Dendritic cell treated with granulocyte-macrophage colony-stimulating factor and Interleukin-4, amounts not matched to agents 40 ng/mL and 50 ng/mL, for 4 days (primary cell): ENCODE measurements around the gene ZNF787.
"Not testable (repeated sequence)": the region's sequence is repeated elsewhere in the genome, so short reads cannot be mapped to it uniquely, and the experiment has no call there.

Experiments
- H3K27ac Mint-ChIP-seq: one replicate; pipeline ENCODE4 v1.8.0; 2022; ENCODE audit warnings: mild to moderate bottlenecking, mixed read lengths
- H3K27me3 Mint-ChIP-seq: one replicate; pipeline ENCODE4 v1.8.0; 2022; ENCODE audit warnings: mild to moderate bottlenecking, mixed read lengths
- H3K36me3 Mint-ChIP-seq: one replicate; pipeline ENCODE4 v1.8.0; 2022; ENCODE audit warnings: low read depth, mixed read lengths
- H3K4me1 Mint-ChIP-seq: one replicate; pipeline ENCODE4 v1.8.0; 2022; ENCODE audit warnings: low read depth, mixed read lengths
- H3K4me3 Mint-ChIP-seq: one replicate; pipeline ENCODE4 v1.8.0; 2022; ENCODE audit warnings: mild to moderate bottlenecking, moderate library complexity, mixed read lengths
- H3K9me3 Mint-ChIP-seq: one replicate; pipeline ENCODE4 v1.8.0; 2022; ENCODE audit warnings: mixed read lengths
- intact Hi-C: fragments of 100-400 bp; cut with micrococcal nuclease; formaldehyde crosslinking; loops from one replicate; pipeline ENCODE4 v1.15.0; 2022

ZNF787 gene

DNA sequence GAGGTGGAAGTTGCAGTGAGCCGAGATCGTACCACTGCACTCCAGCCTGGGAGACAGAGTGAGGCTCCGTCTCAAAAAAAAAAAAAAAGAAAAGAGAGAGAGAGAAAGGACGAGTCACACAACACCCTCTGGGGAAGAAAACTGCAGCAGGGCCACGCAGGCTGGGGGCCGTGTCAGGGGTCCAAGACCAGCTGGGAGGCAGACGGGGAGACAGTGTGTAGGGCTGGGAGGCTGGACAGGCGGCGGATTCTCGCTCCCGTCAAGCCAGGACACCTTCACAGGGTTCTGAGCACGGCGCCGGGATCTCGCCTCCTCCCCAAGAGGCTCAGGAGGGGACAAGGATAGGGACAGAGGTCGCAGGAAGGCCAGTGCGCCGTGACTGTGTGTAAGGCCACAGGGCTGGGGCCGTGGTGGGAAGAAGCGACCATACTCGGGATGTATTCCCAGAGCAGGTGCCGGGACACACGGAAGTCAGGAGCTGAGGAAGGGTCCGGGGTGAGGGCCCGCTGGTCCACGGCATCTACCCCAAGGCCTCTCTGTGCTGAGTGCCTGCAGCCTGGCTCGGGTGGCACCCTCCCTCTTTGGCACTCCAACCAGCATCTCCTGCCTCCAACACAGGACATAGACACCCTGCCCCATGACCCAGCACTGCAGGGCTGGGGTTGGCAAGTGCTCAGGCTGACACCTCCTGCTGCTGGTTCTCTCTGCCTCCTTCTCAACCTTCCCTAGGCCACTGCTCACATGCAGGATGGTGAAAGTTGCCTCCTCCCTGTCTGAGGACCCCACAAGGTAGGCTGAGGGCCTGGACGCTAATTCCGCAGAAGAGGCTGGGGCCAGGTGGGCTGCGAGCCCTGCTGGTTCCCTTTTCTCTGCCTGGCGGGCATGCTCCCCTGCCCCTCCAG lies 21.2 kb downstream of the ZNF787 start:
- no peaks in the 10 kb centered on the region for H3K9me3 Mint-ChIP-seq
- intact Hi-C loops = no loop called here

DNA sequence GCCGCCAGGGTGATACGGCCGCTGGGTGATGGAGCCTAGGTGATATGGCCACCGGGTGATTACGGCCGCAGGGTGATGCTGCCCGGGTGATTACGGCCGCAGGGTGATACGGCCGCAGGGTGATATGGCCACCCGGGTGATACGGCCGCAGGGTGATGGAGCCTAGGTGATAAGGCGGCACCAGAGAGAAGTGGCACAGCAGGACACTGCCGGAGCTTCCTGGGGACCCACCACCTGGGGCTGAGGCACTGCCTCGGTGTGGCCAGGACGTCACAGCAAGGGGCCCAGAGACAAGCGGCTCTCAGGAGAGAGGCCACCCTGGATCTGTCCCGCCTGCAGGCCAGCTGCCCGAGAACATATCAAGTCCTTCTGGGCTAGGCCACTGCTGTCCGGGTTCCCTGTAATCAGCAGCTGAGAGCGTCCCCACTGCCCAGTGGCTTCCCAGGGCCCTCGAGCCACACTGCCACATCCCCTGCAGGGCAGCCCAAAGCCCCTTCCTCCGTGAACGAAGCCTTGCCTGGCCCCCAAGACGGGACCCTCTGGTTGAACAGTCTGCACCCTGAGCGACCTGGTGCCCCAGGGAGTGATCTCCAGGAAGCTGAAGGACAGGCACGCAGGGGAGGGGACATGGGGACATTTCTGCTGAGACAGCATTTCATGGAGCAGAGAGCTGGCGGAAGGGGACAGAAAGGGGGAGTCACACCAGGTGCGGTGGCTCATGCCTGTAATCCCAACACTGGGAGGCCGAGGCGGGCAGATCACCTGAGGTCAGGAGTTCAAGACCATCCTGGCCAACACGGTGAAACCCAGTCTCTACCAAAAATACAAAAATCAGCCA lies 22.1 kb downstream of the ZNF787 start:
- intact Hi-C loops = no loop called here
- H3K9me3 Mint-ChIP-seq = no peaks in the 10 kb centered on the region
- H3K27ac Mint-ChIP-seq = no peak overlapping the region
- no peak overlapping the region for H3K4me3 Mint-ChIP-seq
- H3K27me3 Mint-ChIP-seq = no peaks in the 10 kb centered on the region
- peaks cover 25% of the 10 kb centered on the region for H3K4me1 Mint-ChIP-seq
- H3K36me3 Mint-ChIP-seq = peaks cover 98% of the 10 kb centered on the region

More for the DNA sequence above, 21.2 kb downstream of the ZNF787 start:
- Mint-ChIP-seq H3K36me3 (peaks cover 95% of the 10 kb centered on the region), H3K4me1 (peaks cover 30% of the 10 kb centered on the region), H3K4me3 (no peak overlapping the region), H3K27ac (no peak overlapping the region), H3K27me3 (no peaks in the 10 kb centered on the region)

DNA sequence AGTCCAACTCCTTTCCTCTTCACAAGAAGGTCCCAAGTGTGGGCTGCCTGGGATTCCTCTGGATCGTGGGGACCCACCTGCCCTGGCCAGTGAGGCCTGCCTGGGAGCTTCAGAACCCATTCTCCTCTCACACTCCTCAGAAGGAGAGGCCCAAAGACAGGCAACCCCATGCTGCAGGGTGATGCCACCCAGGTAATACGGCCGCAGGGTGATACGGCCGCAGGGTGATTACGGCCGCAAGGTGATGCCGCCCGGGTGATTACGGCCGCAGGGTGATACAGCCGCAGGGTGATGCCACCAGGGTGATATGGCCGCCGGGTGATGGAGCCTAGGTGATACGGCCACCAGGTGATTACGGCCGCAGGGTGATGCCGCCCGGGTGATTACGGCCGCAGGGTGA lies 22.9 kb downstream of the ZNF787 start:
- H3K4me3 Mint-ChIP-seq, H3K9me3 Mint-ChIP-seq, H3K27ac Mint-ChIP-seq, intact Hi-C loops, H3K27me3 Mint-ChIP-seq: not testable (repeated sequence)
- H3K4me1 Mint-ChIP-seq = peaks cover 23% of the 10 kb centered on the region
- H3K36me3 Mint-ChIP-seq = peaks cover 100% of the 10 kb centered on the region

DNA sequence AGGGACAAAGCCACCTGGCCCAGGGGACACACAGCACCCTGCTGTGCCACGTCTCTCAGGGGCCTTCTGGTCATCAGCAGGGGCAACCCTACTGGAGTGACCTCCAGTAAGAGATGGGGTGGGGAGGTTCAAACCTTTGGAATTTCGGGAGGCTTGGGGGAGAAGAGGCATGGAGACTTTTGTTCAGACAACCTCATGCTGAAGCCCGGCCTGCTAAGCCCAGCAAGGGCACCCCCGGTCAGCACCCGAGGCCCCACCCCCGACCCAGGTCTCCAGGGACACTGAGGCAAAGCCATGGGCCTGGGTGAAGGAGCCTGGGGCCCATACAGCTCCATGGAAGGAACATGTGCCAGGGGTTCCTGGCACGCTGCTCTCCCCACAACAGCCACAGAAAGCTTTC lies 23.3 kb downstream of the ZNF787 start:
- intact Hi-C loops = no loop called here
- H3K4me1 Mint-ChIP-seq = peaks cover 23% of the 10 kb centered on the region
- no peak overlapping the region for H3K4me3 Mint-ChIP-seq
- peaks cover 10% of the 10 kb centered on the region for H3K9me3 Mint-ChIP-seq
- H3K27ac Mint-ChIP-seq = no peak overlapping the region
- H3K27me3 Mint-ChIP-seq = no peaks in the 10 kb centered on the region
- peaks cover 100% of the 10 kb centered on the region for H3K36me3 Mint-ChIP-seq

DNA sequence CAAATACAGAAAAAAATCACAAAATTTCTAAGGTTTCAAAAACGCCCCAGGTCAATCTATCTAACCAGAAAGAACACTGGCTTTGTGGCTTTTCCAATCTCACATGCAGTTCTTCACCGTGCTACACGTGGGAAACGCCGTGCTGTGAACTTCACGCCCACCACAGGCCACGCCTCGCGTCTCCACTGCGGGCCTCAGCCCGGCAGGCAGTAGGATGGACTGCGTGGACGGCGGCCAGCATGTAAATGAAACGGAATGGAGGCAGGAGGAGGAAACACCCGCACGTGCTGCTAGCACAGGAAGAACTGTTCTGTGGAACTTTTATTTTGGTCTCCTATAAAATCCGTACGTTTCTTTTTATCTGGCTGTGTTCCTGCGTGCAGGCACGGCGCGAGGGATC lies 23.8 kb downstream of the ZNF787 start:
- H3K9me3 Mint-ChIP-seq = peaks cover 14% of the 10 kb centered on the region
- no peaks in the 10 kb centered on the region for H3K27me3 Mint-ChIP-seq
- peaks cover 100% of the 10 kb centered on the region for H3K36me3 Mint-ChIP-seq
- no peak overlapping the region for H3K27ac Mint-ChIP-seq
- intact Hi-C loops = no loop called here
- H3K4me1 Mint-ChIP-seq = peaks cover 24% of the 10 kb centered on the region
- H3K4me3 Mint-ChIP-seq = no peak overlapping the region

DNA sequence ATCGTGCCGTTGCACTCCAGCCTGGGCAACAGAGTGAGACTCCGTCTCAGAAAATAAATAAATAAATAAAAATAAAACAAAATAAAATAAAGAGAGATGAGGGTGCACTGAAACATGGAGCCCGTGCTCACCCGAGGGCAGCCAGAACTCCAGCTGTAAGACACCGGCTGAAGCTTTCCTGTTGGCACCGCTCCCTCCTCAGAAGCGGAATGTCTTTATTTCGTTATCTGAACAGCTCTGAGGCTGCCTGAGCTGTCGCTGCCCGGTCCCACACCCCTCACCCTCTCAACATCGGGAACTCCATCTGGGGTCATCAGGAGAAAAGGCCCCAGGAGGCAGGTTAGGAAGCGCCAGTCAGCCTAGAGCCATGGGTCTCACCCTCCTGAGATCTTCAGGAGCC lies 24.4 kb downstream of the ZNF787 start:
- H3K27ac Mint-ChIP-seq = no peak overlapping the region
- intact Hi-C loops = no loop called here
- H3K36me3 Mint-ChIP-seq = peaks cover 100% of the 10 kb centered on the region
- H3K9me3 Mint-ChIP-seq = peaks cover 14% of the 10 kb centered on the region
- no peak overlapping the region for H3K4me3 Mint-ChIP-seq
- H3K4me1 Mint-ChIP-seq = peaks cover 21% of the 10 kb centered on the region
- no peaks in the 10 kb centered on the region for H3K27me3 Mint-ChIP-seq

DNA sequence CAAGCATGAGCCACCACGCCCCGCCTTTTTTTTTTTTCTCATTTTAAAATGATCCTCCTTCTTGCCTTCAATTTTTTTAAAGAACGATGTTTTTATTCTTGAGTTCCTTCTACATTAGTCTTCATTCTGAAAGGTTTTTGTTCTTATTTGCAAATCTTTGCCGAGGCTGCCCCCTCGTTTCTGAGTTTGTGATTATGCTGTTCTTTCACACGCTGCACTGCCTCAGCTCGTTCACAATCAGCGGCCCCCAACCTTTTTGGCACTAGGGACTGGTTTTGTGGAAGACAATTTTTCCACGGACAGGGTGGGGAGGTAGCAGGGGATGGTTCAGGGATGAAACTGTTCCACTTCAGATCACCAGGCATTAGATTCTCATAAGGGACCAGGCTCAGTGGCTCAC lies 26.6 kb downstream of the ZNF787 start:
- H3K36me3 Mint-ChIP-seq = peaks cover 100% of the 10 kb centered on the region
- peaks cover 14% of the 10 kb centered on the region for H3K9me3 Mint-ChIP-seq
- no peak overlapping the region for H3K4me3 Mint-ChIP-seq
- H3K27ac Mint-ChIP-seq = no peak overlapping the region
- H3K27me3 Mint-ChIP-seq = no peaks in the 10 kb centered on the region
- peaks cover 15% of the 10 kb centered on the region for H3K4me1 Mint-ChIP-seq
- intact Hi-C loops = no loop called here

DNA sequence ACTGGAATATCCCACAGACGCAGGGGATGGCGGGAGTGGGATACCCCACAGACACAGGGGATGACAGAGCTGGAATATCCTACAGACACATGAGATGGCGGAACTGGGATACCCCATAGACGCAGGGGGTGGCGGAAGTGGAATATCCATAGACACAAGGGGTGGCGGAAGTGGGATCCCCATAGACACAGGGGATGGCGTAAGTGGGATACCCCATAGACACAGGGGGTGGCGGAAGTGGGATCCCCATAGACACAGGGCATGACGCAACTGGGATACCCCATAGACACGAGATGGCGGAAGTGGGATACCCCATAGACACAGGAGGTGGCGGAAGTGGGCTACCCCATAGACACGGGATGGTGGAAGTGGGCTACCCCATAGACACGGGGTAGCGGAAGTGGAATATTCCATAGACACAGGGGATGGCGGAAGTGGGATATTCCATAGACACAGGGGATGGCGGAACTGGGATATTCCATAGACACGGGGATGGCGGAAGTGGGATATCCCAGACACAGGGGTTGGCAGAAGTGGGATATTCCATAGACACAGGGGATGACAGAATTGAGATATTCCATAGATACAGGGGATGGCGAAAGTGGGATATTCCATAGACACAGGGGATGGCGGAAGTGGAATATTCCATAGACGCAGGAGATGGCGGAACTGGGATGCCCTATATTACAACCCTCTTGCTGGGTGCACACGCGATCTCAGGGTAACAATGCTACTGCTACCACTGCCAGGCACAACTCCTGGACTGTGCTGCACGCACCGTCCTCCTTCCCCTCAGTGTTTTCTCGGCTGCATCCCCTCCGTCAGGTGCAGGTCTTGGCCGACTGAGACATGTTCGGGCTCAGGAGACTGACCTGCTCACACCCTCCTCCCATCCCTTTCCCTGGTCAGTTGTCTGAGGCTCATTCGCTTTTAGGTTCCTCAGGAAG lies 28.1 kb downstream of the ZNF787 start:
- Mint-ChIP-seq H3K36me3 (peaks cover 100% of the 10 kb centered on the region), H3K4me3 (no peak overlapping the region), H3K9me3 (peaks cover 14% of the 10 kb centered on the region), H3K4me1 (peaks cover 15% of the 10 kb centered on the region), H3K27me3 (no peaks in the 10 kb centered on the region), H3K27ac (no peak overlapping the region)
- intact Hi-C loops = no loop called here

DNA sequence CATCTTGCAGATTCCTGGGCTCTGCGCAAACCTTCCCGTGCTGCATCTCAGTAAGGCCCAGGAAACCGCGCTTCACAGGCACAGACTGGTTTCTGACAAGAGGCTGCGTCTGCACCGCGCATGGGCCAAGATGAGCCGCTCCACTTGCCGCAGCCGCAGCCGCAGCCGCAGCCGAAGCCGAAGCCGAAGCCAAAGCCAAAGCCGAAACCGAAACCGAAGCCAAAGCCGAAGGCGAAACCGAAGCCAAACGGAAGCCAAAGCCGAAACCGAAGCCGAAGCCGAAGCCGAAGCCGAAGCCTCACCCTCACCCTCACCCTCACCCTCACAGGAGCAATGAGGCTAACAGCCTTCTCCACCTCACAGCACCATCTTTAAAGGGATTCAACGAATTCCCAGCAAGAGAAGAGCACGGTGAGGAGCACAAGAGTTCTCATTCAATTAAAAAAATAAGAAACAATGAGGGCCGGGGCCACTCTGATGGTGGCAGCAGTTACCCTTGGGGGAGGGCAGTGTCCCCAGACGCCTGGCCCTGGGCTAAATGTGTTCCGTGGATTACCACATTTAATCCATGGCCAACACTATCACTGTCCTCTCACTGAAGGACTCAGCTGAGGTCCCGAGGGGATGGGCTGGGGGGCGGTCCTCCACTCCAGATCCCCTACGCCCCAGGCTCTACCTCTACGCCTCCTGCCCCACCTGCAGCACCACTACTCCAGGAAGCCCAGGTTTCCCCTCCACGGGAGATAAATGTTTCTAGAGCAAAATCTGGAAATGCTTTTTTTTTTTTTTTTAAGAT lies 29.1 kb downstream of the ZNF787 start:
- H3K27ac Mint-ChIP-seq = no peak overlapping the region
- no peaks in the 10 kb centered on the region for H3K27me3 Mint-ChIP-seq
- peaks cover 100% of the 10 kb centered on the region for H3K36me3 Mint-ChIP-seq
- intact Hi-C loops = no loop called here
- H3K4me3 Mint-ChIP-seq = no peak overlapping the region
- H3K9me3 Mint-ChIP-seq = peaks cover 14% of the 10 kb centered on the region
- H3K4me1 Mint-ChIP-seq = peaks cover 15% of the 10 kb centered on the region

DNA sequence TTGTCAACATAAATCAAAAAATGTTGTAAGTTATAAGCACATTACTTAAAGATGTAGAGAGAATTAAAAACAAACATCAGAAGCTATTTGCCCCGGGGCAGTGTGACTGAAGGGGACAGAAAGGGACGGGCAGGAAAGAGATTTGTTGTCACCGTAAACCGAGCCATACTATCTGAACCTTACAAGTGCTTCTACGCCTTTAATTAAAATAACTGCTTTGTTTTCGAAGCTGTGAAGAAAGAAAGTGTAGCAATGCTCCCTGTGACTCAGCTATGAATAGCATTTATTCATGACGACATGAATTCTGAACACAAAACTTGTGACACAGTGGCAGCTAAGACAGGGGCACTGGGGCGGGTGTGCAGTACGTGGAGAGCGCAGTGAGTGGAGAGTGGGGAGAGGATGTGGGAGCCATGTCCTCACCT lies 30.0 kb downstream of the ZNF787 start:
- Mint-ChIP-seq H3K4me3 (no peak overlapping the region), H3K4me1 (peaks cover 15% of the 10 kb centered on the region), H3K27ac (no peak overlapping the region), H3K36me3 (peaks cover 100% of the 10 kb centered on the region), H3K9me3 (peaks cover 14% of the 10 kb centered on the region), H3K27me3 (no peaks in the 10 kb centered on the region)
- intact Hi-C loops = no loop called here

DNA sequence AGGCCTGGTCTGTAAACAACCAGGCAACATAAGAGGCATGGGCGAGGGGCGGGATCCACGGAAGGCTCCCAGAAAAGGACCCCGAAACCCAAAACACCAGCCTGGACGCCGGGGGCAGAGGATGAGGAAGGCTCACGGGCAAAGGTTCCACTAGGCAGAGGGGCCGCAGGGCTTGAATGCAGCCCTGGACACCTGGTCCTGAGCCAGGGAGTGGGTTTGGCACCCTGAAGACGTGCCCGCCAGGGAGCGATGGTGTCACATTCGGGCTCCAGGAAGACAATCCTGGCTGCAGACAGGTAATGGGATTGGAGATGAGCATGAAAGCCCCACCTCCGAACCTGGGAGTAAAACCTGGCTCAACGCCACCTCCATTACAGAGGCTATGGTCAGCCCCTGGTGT lies 31.8 kb downstream of the ZNF787 start:
- Mint-ChIP-seq H3K4me3 (no peak overlapping the region), H3K27ac (no peak overlapping the region), H3K9me3 (peaks cover 14% of the 10 kb centered on the region), H3K27me3 (no peaks in the 10 kb centered on the region), H3K4me1 (peaks cover 15% of the 10 kb centered on the region), H3K36me3 (peaks cover 96% of the 10 kb centered on the region)
- intact Hi-C loops = no loop called here

DNA sequence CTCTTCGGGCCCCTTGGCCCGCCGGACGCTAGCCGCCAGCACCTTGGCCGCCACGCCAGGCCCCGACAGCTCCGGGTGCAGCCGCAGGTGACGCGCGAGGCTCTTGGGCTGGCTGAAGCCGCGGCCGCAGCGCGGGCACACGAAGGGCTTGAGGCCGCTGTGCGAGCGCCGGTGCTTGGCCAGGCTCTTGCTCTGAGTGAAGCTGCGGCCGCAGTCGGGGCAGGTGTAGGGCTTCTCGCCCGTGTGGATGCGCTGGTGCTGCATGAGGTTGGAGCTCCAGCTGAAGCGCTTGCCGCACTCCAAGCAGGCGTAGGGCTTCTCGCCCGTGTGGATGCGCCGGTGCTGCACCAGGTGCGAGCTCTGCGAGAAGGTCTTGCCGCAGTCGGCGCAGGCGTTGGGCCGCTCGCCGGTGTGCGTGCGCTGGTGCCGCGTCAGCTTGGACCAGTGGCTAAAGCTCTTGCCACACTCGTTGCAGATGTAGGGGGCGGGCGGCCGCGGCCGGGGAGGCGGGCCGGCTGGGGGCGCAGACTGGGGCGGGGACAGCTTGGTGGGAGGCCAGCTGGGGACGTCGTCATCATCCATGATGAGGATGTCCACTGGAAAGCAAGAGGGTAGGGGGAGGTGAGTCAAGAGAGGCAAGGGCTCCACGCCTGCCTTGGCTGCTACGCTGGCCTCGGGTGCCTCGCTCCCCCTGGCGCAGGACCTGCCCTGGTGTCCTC lies 32.4 kb downstream of the ZNF787 start:
- Mint-ChIP-seq H3K4me1 (peaks cover 15% of the 10 kb centered on the region), H3K27ac (no peak overlapping the region), H3K27me3 (no peaks in the 10 kb centered on the region), H3K36me3 (peaks cover 89% of the 10 kb centered on the region), H3K9me3 (peaks cover 13% of the 10 kb centered on the region), H3K4me3 (no peak overlapping the region)
- intact Hi-C loops = no loop called here
